Measurements from ENCODE around the gene UFSP1.

The UFSP1 gene

DNA sequence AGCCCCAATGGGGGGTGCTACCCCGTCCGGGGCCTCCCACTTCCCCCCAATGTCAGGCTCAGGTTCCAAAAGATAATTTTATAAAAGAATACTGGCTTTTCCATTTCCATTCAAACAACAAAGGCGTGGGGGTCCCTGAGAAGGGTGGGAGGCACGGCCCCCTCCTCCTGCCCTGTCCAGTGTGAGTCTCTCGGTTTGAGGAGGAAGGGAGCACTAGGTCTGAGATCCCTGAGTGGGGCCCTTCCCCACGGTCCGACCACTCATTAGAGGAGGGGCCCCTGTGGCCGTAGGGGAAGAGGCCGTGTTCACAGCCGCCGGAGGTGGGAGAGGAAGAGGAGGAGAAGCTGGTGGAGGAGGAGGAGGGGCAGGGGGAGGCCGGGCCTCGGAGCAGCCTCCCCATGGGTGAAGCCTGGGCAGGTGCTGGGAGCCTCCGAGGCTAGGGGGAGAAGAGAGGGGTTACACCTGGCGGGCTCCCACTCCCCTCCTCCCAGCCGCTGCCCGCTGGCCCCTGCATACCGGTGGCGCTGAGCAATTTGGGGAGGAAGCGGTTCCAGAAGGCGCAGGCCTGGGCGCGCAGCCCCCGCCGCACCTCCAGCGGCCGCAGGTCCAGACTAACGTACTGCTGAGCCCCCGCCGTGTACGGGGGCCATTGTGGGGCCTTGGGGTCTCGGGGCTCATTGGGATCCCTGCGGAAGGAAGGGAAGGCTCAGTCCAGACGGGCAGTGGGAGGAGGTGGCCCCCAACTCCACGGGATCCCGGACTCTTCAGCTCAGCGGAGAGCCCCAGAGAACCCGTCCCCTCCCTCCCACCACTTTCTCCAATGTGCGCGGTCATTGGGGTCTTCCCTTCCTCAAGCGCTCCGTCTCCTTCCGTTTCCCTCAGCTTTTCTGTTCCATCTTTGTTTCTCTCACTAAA lies 1.4 kb upstream of the UFSP1 start:
- H3K4me3 ChIP-seq (ENCODE audit: low read depth, low read length), result peak overlapping the region; percentile 51
- TF ChIP-seq, protein P1, sequence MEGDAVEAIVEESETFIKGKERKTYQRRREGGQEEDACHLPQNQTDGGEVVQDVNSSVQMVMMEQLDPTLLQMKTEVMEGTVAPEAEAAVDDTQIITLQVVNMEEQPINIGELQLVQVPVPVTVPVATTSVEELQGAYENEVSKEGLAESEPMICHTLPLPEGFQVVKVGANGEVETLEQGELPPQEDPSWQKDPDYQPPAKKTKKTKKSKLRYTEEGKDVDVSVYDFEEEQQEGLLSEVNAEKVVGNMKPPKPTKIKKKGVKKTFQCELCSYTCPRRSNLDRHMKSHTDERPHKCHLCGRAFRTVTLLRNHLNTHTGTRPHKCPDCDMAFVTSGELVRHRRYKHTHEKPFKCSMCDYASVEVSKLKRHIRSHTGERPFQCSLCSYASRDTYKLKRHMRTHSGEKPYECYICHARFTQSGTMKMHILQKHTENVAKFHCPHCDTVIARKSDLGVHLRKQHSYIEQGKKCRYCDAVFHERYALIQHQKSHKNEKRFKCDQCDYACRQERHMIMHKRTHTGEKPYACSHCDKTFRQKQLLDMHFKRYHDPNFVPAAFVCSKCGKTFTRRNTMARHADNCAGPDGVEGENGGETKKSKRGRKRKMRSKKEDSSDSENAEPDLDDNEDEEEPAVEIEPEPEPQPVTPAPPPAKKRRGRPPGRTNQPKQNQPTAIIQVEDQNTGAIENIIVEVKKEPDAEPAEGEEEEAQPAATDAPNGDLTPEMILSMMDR (IDR thresholded peaks at IDR 0.05; ENCODE audit: low read depth, low read length), result no peak
- no peak for DNase-seq (ENCODE audit: low read depth, low spot score)
- in situ Hi-C loops (cut with HindIII; ENCODE audit: low sequenced_read_pairs), result no loop called here

GRCh38 chr7:100888291-100888987 lies 1.1 kb downstream of the UFSP1 start:
- H3K4me3 ChIP-seq (ENCODE audit: low read depth, low read length), result peak overlapping the region; percentile 48
- no peak for DNase-seq (ENCODE audit: low read depth, low spot score)
- TF ChIP-seq, protein P1 (IDR thresholded peaks at IDR 0.05; ENCODE audit: low read depth, low read length), result no peak
- in situ Hi-C loops (cut with HindIII; ENCODE audit: low sequenced_read_pairs), result no loop called here

DNA sequence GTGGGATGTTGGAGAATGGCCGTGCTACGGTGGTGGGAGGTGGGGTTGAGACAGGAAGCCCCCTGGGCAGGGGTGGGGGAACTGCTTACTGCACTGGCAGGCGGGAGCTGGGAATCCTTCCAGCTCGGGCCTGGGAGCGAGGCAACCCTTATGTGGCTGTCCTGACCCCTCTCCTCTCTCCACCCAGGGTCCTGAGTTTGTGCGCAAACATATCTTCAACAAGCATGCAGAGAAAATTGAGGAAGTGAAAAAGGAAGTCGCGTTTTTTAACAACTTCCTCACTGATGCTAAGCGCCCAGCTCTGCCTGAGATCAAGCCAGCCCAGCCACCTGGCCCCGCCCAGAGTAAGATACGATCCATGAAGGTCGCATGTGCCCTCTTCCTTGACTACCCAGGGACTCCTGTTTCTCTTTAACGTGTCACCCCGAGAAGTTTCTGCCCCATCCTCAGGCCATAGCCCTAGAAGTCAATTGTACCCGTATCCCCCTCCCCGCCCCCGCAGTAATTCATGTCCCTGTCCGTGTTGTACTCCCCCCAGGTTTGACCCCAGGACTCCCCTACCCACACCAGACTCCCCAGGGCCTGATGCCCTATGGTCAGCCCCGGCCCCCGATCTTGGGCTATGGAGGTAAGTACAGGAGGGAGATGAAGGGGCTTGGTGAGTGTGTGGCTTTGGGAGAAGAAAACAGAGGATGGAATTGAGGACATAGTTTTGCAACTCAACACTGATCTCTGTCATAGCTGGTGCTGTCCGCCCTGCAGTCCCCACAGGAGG lies 1.8 kb downstream of the UFSP1 start:
- in situ Hi-C loops (cut with HindIII; ENCODE audit: low sequenced_read_pairs), result no loop called here
- TF ChIP-seq, protein P1 (IDR thresholded peaks at IDR 0.05; ENCODE audit: low read depth, low read length), result no peak
- no peak overlapping the region for H3K4me3 ChIP-seq (ENCODE audit: low read depth, low read length)
- no peak for DNase-seq (ENCODE audit: low read depth, low spot score)

GRCh38 chr7:100886936-100887515 lies 2.5 kb downstream of the UFSP1 start:
- TF ChIP-seq, protein P1 (IDR thresholded peaks at IDR 0.05; ENCODE audit: low read depth, low read length), result no peak
- in situ Hi-C loops (cut with HindIII; ENCODE audit: low sequenced_read_pairs), result no loop called here
- H3K4me3 ChIP-seq (ENCODE audit: low read depth, low read length), result no peak overlapping the region
- DNase-seq (ENCODE audit: low read depth, low spot score), result no peak

DNA sequence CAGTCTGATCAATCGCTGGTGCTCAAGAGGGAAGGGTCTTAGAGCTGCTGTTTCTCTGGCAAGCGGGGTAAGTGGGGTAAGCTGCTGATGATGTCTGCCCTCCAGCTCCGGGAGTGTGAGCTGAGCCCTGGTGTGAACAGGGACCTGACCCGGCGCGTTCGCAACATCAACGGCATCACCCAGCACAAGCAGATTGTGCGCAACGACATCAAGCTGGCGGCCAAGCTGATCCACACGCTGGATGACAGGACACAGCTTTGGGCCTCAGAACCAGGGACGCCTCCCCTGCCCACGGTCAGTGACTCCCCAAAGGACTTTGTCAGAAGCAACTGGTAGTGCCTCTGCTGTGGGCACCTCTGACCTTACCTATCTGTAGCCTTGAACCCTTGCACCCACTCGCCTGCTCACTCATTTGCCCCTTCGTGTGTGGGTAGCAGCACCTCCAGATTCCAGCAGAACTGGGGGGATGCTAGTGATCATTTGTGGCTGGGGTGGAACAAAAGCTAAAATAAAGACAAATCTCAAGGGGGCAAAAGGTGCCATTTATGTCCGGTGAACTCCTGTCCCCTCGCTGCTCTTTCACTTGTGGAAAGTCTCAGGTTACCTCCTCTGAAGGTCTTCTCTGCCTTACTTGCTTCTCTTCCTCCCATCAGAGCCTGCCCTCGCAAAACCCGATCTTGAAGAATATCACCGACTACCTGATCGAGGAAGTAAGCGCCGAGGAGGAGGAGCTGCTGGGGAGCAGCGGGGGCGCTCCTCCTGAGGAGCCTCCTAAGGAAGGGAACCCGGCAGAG lies 3.2 kb downstream of the UFSP1 start:
- no peak for DNase-seq (ENCODE audit: low read depth, low spot score)
- H3K4me3 ChIP-seq (ENCODE audit: low read depth, low read length), result no peak overlapping the region
- in situ Hi-C loops (cut with HindIII; ENCODE audit: low sequenced_read_pairs), result no loop called here
- TF ChIP-seq, protein P1 (IDR thresholded peaks at IDR 0.05; ENCODE audit: low read depth, low read length), result no peak
